ENCODE measurements around the gene TPST1.

The TPST1 gene

DNA sequence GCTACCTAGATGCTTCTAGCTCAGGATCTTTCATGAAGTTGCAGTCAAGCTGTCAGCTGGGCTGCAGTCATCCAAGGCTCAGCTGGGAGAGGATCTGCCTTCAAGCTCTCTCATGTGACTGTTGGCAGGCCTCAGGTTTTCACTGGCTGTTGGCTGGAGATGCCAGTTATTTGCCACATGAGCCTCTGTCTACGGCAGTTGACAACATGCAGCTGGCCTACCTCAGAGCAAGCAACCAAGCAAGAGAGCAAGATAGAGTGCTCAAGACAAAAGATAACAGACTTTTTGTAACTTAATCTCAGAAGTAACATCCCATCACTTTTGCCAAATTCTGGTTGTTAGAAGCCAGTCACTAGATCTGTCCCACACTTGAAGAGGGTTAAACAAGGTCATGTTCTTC is 125.8 kb downstream of the TPST1 start:
- H3K4me3 ChIP-seq (ENCODE audit: low read length), result no peak overlapping the region
- TF ChIP-seq, protein P1, sequence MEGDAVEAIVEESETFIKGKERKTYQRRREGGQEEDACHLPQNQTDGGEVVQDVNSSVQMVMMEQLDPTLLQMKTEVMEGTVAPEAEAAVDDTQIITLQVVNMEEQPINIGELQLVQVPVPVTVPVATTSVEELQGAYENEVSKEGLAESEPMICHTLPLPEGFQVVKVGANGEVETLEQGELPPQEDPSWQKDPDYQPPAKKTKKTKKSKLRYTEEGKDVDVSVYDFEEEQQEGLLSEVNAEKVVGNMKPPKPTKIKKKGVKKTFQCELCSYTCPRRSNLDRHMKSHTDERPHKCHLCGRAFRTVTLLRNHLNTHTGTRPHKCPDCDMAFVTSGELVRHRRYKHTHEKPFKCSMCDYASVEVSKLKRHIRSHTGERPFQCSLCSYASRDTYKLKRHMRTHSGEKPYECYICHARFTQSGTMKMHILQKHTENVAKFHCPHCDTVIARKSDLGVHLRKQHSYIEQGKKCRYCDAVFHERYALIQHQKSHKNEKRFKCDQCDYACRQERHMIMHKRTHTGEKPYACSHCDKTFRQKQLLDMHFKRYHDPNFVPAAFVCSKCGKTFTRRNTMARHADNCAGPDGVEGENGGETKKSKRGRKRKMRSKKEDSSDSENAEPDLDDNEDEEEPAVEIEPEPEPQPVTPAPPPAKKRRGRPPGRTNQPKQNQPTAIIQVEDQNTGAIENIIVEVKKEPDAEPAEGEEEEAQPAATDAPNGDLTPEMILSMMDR (IDR thresholded peaks at IDR 0.05; ENCODE audit: insufficient read depth, low read depth, low read length, missing control alignments), result no peak
- DNase-seq (ENCODE audit: low read depth), result no peak

- H3K4me3 ChIP-seq (ENCODE audit: low read length), result no peak overlapping the region
- DNase-seq (ENCODE audit: low read depth), result no peak
- TF ChIP-seq, protein P1 (IDR thresholded peaks at IDR 0.05; ENCODE audit: insufficient read depth, low read depth, low read length, missing control alignments), result no peak
Measured at GRCh38 chr7:66331883-66332282, 126.7 kb downstream of the TPST1 start.

- TF ChIP-seq, protein P1 (IDR thresholded peaks at IDR 0.05; ENCODE audit: insufficient read depth, low read depth, low read length, missing control alignments), result no peak
- no peak overlapping the region for H3K4me3 ChIP-seq (ENCODE audit: low read length)
- no peak for DNase-seq (ENCODE audit: low read depth)
Measured at GRCh38 chr7:66333443-66333842, 128.3 kb downstream of the TPST1 start.

DNA sequence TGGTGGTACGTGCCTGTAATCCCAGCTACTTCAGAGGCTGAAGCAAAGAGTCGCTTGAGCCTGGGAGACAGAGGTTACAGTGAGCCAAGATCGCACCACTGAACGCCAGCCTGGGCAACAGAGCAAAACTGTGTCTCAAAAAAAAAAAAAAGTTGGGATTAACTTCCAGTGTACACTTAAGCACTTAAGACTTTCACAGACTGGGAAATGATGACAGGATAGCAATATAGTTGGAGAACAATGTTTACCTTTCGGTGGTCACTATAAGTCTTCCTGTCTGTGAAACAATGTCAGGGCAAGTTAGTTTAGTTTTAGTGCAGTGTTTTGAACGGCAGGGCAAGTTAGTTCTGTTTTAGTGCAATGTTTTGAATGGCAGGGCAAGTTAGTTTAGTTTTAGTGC is 130.2 kb downstream of the TPST1 start:
- no peak for DNase-seq (ENCODE audit: low read depth)
- no peak overlapping the region for H3K4me3 ChIP-seq (ENCODE audit: low read length)
- TF ChIP-seq, protein P1 (IDR thresholded peaks at IDR 0.05; ENCODE audit: insufficient read depth, low read depth, low read length, missing control alignments), result no peak

- H3K4me3 ChIP-seq (ENCODE audit: low read length), result no peak overlapping the region
- TF ChIP-seq, protein P1 (IDR thresholded peaks at IDR 0.05; ENCODE audit: insufficient read depth, low read depth, low read length, missing control alignments), result no peak
- no peak for DNase-seq (ENCODE audit: low read depth)
Measured at GRCh38 chr7:66336760-66337159, 131.6 kb downstream of the TPST1 start.

DNA sequence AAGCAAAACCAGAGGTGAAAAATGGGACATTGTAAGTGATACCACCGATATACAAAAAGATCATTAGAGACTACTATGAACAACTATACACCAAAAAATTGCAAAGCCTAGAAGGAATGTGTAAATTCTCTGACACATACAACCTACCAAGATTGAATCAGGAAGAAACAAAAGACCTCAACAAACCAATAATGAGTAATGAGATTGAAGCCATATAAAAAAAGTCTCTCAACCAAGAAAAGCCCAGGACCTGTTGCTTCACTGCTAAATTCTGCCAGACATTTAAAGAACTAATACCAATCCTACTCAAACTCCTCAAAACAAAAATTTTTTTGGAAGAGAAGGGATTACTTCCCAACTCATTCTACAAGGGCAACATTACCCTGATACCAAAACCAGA is 134.0 kb downstream of the TPST1 start:
- TF ChIP-seq, protein P1 (IDR thresholded peaks at IDR 0.05; ENCODE audit: insufficient read depth, low read depth, low read length, missing control alignments), result no peak

DNA sequence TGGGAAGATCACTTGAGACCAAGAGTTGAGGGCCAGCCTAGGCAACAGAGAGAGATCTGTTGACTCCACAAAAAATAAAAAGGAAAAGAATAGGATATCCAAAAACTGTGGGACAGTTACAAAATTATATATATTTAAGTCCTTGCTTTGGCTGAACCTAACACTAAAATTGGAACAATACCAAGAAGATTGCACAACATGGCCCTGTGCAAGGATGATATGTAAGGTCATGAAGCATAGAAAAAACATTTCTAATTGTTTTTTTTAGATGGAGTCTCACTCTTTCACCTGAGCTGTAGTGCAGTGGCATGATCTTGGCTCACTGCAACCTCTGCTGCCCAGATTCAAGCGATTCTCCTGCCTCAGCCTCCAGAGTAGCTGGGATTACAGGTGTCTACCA is 139.0 kb downstream of the TPST1 start:
- TF ChIP-seq, protein P1 (IDR thresholded peaks at IDR 0.05; ENCODE audit: insufficient read depth, low read depth, low read length, missing control alignments), result no peak
- peak; percentile 83 for DNase-seq (ENCODE audit: low read depth)
- H3K4me3 ChIP-seq (ENCODE audit: low read length), result no peak overlapping the region

More for the DNA sequence above, 134.0 kb downstream of the TPST1 start:
- peak; percentile 33 for DNase-seq (ENCODE audit: low read depth)
- H3K4me3 ChIP-seq (ENCODE audit: low read length), result no peak overlapping the region

Measured in epithelial cell of esophagus (primary cell).